Kidney glomerular epithelial cell (primary cell): Measurements from ENCODE around the gene RILP.

ENCODE experiments used
- DNase-seq: peaks from one replicate; lab custom pipeline; 2025; lab: John Stamatoyannopoulos, UW

The RILP gene

DNA sequence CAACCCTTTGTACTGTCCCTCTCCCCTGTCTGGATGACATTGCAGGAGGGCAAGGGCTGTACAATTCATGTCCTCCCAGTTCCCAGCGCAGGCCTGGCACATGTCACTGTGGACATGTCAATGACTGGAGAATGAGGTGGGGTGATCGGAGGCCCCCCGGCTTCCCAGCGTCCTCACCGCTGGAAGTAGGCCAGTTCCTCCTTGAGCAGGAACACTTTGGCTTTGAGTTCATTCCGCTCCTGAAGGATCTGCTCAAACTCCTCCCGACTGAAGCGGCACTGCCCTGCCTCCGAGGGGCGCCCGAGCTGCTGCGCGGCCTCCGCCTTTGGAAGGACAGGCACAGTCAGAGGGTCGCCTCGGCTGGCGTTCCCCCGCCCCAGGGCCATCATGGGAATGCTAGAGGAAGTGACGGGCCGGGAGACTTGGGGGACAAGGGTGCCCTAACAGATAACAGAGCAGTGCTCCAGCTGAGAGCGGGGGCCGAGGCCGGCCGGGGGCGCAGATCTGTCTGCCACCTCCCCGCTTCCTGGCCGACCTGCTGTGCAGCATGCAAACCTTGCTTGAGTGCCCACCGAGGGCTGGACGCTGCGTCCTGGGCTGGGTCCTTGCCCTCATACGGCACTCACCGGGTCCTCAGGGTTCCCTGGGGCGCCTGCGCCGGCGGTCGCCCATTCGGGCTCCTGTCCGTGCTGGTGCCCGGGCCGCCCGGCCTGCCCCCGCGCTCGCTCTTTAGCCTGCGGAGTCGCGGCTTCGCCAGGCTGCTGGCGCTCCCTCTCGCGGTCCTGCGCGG is 1.3 kb downstream of the RILP start:
- DNase-seq, result no peak

GRCh38 chr17:1647802-1648171 is 1.9 kb downstream of the RILP start:
- DNase-seq, result no peak

GRCh38 chr17:1646199-1646875 is 3.3 kb downstream of the RILP start:
- DNase-seq, result no peak

DNA sequence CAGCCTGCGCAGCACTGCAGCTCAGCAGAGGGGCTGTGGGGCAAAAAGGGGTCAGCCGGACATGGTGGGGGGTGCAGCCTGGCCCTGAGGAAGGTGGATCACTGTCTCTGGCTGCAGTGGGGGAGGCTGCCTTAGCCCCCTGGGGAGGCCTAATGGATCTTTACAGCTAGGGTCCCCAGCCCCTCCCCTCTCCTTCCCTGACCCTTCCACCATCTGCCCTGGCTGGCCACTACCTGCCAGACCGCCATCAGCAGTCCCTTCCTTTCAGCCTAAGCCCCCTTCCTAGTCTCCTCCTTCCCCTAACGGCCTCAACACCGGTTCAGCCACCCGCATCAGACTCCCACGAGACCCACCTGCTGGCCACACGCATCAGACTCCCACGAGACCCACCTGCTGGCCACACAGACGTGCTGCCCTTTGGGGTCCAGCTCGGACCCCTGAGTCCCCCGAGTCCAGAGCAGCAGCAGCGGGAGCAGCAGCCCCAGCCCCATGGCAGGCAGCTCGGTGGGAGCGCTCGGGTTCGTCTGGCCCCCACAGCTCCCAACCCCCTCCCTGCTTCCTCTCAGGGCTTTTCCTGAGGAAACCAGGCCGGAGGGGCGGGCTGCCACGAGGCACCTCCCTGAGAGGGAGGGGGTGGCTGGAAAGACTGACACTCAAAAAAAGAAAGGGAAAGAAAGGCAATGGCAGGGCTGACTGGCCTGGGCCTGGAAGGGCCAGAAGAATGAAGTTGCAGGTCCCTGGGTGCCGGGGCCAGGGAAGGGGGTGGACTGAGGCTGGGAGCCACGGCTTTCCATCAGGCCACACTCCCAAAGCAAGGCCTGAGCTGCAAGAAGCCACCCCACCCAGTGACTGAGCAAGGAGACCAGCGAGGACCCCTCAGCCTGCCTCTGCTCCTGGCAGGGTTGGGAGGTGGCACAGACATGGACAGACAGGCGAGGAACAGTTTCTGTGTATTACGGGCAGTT is 4.2 kb downstream of the RILP start, which contains the start of gene SCARF1:
Gene SCARF1, minus strand, starts transcription at position 526 of the 965 bp plus-strand sequence. Its CDS starts 35 bp downstream, at position 491.
- DNase-seq, result no peak

DNA sequence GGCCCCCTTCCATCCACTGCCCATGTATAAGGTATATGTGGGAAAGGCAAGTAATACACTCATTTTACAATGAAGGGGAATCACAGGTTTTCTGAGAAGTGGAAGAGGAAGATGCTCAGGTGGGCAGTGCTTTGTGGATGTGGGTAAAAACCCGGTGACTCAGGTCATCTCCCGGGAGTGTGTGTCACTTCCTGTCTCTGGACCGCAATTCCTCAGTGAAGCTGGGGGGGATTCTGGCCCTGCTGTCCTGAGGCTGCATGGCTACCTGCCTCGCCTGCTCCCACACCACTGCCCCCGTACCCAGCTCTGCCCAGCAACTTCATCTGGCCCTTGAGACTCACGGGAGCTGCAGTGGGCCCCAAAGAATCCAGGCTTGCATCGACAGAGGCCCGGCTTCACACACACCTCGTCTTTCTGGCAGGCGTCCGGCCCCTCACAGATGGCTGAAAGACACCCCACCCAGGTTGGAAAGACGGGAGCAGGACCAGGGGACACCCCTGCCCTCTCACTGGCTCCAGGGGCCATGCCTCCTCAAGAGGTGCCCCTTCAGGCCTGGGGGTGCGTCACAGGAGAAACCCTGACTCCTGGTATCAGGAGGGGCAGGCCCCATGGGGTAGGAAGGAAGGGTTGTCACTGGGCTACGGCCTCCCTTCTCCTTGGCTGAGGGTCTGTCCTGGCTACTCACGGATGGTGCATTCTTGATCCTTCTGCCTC is 5.0 kb downstream of the RILP start:
- DNase-seq, result peak; percentile 74

DNA sequence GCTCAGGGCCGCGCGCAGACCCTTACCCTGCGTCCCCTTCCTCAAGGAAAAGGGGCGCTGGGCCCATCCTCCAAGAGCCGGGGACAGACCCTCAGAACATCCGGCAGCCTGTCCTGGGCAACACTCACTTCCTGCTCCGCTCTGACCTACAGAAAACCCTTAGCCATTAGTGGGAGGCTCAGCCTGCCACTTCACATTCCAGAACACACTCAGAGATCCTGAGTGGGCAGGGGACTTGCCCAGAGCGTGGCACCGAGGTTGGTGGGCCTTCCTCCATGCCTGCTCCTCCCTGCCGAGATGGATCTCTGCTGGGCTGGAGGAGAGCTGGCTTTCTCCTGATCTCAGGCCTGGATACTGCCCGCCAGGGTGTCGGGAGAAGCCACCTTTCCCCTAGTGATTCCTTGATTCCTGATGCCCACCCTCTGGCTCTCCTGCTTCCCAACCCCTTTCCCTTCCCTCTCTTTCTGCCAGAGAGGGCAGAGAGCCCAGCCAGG is 5.6 kb downstream of the RILP start:
- no peak for DNase-seq

DNA sequence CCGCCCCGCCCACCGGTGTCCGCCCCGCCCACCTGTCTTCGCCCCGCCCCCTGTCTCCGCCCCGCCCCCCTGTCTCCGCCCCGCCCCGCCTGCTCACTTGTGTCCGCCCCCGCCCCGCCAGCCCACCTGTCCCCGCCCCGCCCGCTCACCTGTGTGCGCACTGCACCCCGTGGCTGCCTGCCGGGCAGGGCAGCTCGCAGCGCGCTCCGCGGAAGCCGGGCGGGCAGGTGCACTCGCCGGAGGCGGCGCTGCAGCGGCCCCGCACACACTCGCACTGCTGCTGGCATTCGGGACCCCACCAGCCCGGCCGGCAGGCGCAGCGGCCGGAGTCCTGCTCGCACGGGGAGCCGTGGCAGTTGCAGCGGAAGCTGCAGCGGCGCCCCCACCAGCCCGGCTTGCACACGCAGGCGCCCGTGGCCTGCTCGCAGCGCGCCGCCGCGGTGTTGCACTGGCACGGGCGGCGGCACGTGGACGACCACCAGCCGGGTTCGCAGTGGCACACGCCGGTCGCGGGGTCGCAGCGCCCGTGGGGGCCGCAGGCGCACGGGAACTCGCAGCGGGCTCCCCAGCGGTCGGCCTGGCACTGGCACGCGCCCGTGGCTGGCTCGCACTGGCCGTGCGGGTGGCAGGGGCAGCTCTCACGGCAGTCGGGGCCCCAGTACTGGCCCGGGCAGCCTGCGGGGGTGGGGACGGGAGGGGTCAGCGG is 6.2 kb downstream of the RILP start:
- no peak for DNase-seq

DNA sequence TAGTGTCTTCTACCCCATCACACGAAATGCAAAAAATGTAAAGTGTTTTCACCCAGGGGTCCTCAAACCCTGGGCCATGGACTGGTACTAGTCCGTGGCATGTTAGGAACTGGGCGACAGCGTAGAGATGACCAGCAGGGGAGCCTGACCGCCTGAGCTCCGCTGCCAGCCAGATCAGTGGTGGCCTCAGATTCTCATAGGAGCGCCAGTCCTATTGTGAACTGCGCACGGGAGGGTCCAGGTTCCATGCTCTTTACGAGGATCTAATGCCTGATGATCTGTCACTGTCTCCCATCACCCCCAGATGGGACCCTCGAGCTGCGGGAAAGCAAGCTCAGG is 8.6 kb downstream of the RILP start:
- no peak for DNase-seq

DNA sequence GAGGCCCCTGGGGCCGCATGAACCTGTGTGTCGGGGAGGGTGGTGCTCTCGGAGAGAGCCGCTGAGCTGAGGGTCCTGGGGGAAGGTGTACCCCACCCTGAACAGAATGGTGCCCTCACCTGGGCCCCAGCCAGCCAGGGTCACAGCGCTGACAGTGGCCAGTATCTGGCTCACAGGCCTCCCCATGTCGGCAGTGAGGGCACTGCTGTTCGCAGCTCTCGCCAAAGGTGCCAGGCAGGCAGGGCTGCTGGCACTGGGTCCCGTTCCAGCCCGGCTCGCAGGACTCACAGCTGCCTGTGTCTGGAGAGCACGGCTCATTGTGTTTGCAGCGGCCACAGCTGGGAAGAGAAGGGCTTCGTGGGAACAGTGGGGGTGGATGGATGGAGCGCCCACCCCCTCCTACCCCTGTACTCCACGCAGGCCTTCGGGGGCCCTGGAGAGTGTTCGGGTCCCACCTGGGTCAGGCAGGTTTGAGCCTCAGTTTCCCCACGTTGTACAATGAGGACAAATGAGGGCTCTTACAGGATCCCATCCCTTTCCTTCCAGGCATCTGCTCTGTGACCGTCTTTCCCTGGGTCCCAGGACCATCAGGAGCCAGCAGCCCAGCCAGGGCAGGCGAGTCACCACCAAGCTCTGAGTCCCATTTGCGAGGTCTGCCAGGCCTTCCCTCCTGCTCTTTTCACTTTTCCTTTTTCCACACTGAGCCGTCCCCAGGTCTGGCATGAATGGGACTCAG is 9.2 kb downstream of the RILP start:
- DNase-seq, result no peak

DNA sequence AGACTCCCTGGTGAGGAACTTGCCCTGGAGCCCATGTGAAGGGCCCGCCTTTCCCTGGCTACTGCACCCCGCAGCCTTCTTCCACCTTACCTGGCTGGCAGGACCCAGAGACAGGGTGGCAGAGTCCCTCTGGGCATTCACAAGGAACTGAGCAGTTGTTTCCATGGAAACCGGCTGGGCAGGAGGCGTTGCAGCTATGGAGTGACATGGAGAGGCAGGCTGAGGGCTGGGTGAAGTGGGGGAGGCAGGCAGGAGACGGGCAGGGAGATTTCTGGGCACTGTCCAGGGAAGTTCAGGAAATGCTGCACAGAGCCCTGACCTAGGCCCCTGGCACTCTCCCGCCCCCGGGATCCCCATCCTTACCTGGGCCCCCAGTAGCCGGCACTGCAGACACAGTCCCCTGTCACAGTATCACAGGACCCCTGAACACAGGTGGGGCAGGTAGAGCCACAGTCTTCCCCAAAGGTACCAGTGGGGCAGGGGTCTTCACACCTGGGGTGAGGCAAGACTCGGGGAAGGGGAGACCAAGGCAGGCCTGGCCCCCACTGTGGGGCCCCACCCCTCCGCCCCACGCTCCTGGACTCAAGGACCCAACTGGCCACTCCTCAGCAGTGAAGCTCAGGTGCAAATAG is 10.0 kb downstream of the RILP start:
- peak; percentile 20 for DNase-seq

- DNase-seq, result no peak
Measured at GRCh38 chr17:1638624-1639300, 10.9 kb downstream of the RILP start.

DNA sequence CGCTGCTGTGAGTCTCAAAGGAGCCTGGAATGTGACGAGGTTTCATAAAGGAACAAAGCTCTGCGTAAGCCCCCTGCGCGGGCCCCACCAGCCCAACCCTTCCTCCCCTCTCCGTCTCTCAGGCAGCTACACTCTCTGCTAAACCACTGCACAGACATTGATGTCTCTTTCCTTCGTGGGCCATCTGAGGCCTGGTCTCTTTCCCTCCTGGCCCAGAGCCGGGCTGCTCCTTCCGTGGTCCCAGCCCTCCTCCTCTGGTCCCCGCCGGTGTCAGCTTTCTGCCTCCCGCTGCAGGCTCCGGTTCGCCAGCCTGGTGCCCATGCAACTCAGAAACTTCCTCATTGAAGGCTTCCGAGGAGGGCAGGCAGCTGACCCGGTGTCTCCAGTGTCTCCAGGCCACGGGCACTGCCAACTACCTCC is 11.5 kb downstream of the RILP start:
- DNase-seq, result no peak

- no peak for DNase-seq
Measured at GRCh38 chr17:1636732-1637285, 12.9 kb downstream of the RILP start.

DNA sequence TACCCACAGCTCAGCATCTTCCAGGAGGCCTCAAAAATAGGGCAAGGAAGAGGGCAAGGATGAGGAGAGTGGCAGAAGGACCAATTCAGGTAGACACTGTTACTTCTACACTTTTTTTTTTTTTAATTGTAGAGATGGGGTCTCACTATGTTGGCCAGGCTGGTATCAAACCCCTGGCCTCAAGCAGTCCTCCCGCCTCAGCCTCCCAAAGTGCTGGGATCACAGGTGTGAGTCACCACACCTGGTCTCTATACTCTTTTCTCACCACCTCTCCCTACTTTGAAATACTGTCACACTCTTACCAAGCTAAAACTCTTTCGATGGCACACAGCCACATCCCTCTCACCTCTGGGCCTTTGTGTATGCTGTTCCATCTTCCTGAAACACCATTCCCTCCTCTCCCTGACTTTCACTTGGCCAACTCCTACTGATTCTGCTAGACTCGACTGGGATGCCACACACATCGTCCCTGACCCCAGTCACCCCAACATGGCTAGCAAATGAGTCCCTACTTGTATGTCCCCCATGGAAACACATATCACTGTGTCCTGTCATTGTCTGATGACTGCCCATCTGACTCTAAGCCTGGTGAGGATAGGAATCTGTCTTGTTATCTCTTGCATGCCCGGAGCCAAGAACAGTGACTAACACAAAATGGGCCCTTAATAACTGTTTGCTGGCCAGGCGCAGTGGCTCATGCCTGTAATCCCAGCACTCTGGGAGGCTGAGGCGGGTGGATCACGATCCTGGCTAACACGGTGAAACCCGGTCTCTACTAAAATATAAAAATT is 13.8 kb downstream of the RILP start:
- DNase-seq, result no peak

- DNase-seq, result no peak
Measured at GRCh38 chr17:1634841-1635650, 14.6 kb downstream of the RILP start.

DNA sequence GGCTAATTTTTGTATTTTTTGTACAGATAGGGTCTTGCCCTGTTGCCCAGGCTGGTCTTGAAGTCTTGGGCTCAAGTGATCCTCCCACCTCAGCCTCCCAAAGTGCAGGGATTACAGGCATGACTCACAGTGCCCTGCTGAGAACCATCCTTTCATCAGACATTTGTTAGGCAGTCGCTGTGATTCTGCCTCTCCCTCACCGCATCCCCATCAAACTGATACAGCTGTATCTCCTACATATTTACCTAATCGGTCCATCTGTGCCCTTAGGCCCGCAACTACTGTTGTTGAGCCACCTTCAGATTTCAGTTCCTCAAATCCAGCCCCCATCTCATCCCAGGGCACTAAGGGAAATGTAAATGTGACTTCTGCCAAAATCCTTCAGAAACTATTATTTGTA is 19.0 kb downstream of the RILP start:
- DNase-seq, result no peak
